ENCODE measurements around the gene LRRC3C.

The LRRC3C gene

DNA sequence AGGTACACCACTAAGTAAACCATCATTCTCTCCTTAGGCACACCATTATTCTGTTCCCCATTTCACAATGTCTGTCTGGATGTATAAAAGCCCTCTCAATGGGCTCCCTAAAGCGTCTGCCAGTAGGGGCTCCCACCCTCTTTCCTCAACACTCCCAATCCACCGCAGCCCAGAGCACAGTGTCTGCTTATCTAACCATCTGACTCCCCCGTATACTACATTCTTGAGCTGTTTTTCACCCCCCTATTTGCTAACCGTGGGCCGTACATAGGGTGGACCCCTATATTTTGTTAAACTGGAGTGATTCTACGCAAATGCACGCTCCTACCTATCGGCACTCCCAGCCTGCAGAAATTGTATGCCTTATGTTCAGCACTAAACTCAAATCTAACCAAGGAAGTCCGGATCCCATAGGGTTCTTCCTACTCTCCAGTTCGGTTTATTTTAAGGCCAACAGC, 52.4 kb downstream of the LRRC3C start:
- ChIA-PET CTCF (interaction anchor here (0.9 to 3.8 kb wide), 27 partner anchors 8 to 359 kb away, joined by 3 to 42 read pairs (median 5); partner anchors contain the start of genes CSF3, GSDMA and MIEN1), POLR2A (interaction anchor here (0.6 kb wide), 1 partner anchor 358 kb away, joined by 3 read pairs; no protein-coding TSS in a partner anchor)

DNA sequence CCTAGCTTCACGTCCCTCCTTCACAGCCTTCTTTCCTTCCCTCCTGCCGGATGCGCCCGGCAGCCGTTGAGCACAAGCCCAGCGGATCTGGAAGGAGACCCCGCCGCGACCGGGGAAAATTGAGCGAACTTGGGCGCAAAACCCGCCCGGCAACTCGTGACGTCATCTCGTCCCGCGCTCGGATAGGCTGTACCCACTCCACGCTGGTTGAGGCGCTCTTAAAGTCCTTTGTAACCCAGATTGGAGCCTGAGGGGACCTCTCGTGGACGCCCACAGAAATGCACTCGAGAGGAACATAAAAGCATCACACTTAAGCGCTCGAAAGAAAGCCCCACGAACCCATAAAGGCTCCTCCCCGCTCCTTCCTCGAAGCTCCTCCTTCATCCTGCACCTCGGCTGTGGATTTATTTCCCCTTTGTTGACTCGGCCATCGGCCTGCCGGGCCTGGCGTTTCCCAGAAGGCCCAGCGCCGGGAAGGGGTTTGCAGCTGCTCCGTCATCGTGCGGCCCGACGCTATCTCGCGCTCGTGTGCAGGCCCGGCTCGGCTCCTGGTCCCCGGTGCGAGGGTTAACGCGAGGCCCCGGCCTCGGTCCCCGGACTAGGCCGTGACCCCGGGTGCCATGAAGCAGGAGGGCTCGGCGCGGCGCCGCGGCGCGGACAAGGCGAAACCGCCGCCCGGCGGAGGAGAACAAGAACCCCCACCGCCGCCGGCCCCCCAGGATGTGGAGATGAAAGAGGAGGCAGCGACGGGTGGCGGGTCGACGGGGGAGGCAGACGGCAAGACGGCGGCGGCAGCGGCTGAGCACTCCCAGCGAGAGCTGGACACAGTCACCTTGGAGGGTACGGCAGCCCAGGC, 53.0 kb downstream of the LRRC3C start, which contains the start of gene PSMD3:
TSS of gene PSMD3 (plus strand) at position 457 of the 856 bp plus-strand sequence. CDS start at position 621, 164 bp downstream.
- POLR2A ChIA-PET = interaction anchor here (0.6 kb wide), 1 partner anchor 359 kb away, joined by 3 read pairs; no protein-coding TSS in a partner anchor
- CTCF ChIA-PET = interaction anchor here (0.6 to 3.8 kb wide), 32 partner anchors 8 to 359 kb away, joined by 3 to 42 read pairs (median 4); partner anchors contain the start of genes CSF3, GSDMA and MIEN1
- TF ChIP-seq, protein P1, sequence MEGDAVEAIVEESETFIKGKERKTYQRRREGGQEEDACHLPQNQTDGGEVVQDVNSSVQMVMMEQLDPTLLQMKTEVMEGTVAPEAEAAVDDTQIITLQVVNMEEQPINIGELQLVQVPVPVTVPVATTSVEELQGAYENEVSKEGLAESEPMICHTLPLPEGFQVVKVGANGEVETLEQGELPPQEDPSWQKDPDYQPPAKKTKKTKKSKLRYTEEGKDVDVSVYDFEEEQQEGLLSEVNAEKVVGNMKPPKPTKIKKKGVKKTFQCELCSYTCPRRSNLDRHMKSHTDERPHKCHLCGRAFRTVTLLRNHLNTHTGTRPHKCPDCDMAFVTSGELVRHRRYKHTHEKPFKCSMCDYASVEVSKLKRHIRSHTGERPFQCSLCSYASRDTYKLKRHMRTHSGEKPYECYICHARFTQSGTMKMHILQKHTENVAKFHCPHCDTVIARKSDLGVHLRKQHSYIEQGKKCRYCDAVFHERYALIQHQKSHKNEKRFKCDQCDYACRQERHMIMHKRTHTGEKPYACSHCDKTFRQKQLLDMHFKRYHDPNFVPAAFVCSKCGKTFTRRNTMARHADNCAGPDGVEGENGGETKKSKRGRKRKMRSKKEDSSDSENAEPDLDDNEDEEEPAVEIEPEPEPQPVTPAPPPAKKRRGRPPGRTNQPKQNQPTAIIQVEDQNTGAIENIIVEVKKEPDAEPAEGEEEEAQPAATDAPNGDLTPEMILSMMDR (IDR thresholded peaks at IDR 0.05; ENCODE audit: control extremely low read depth, extremely low read depth, low read depth, missing control alignments) = peak; percentile 75
- peak; percentile 96 for DNase-seq (ENCODE audit: extremely low spot score)

More for the DNA sequence above, 52.4 kb downstream of the LRRC3C start:
- DNase-seq (ENCODE audit: extremely low spot score) = no peak
- TF ChIP-seq, protein P1 (IDR thresholded peaks at IDR 0.05; ENCODE audit: control extremely low read depth, extremely low read depth, low read depth, missing control alignments) = no peak

DNA sequence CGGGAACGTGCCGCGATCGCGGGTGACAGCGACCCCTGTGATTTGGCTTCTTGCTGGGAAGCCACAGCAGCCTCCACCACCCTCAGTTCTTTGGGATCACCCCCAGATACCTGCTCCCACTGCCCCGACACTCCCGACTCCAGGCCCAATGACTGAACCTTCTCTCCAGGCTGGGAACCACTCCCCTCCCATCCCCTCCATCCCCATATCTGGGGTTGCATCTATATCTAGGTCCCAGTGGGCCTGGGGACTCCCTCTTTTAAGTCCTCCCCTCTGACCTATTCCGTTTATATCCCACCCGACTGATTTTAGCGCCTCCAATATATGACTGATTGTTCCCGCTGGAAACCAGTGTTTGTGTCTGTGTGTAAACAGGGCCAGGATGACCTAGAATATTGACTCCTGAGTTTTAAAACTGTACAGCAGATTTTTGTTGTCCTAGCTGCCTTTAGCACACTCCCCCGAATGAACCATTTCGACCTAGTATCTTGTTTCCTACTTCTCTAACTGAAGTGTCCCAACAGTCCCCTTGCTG, 53.7 kb downstream of the LRRC3C start:
- TF ChIP-seq, protein P1 (IDR thresholded peaks at IDR 0.05; ENCODE audit: control extremely low read depth, extremely low read depth, low read depth, missing control alignments) = no peak
- no peak for DNase-seq (ENCODE audit: extremely low spot score)
- ChIA-PET CTCF (interaction anchor here (0.6 to 3.8 kb wide), 29 partner anchors 9 to 360 kb away, joined by 3 to 42 read pairs (median 4); partner anchors contain the start of genes CSF3, GSDMA, LRRC3C and ORMDL3), POLR2A (no interaction called here)

DNA sequence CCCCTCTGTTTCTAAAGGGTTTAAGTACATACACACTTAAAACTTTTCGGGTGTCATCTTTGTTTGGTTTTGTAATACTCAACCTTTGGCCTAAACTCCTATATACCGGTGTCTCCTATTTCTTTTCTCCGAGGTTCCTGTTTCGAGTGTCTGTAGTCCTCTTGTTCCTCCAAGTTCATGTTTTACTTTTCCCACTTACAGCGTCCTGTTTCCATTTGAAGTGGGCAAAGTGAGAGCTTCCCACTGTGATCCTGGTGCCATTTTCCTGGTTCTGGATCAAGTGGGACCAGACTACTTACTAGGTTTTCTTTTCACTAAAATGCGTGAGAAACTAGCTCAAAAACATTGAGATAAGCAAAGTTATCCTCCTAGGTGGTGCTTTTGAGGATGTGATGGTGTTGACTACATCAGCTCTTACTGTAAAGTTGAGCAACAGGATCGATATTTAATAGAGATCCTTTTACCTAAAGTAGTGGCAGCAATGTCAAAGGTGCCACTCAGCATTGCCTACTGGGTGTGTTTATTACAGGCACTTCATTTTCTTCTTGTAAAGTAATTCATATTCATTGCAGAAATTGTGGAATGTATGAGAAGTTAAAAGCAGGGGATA, 54.3 kb downstream of the LRRC3C start:
- CTCF ChIA-PET = interaction anchor here (0.6 to 3.6 kb wide), 11 partner anchors 22 to 361 kb away, joined by 3 to 30 read pairs (median 4); partner anchors contain the start of genes CSF3, LRRC3C and ORMDL3
- TF ChIP-seq, protein P1 (IDR thresholded peaks at IDR 0.05; ENCODE audit: control extremely low read depth, extremely low read depth, low read depth, missing control alignments) = no peak
- DNase-seq (ENCODE audit: extremely low spot score) = no peak
- POLR2A ChIA-PET = no interaction called here

DNA sequence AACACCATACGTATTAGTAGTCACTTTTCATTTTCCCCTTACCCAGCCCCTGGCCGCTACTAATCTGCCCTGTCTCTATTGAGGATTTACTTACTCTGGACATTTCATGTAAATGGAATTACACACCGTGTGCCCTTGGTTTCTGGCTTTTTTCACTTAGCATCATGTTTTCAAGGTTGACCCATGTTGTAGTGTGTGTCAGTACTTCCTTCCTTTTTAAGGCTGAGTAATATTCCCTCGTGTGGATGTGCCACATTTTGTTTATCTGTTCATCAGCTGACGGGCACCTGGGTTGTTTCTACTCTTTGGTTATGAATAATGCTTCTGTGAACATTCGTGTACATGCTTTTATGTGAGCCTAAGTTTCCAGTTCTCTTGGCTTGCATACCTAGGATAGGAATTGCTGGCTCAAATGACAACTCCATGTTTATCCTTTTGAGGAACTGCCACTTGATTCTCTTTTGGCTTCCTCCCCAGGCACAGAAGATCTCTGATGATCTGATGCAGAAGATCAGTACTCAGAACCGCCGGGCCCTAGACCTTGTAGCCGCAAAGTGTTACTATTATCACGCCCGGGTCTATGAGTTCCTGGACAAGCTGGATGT, 60.8 kb downstream of the LRRC3C start:
- TF ChIP-seq, protein P1 (IDR thresholded peaks at IDR 0.05; ENCODE audit: control extremely low read depth, extremely low read depth, low read depth, missing control alignments) = no peak
- POLR2A ChIA-PET = no interaction called here
- CTCF ChIA-PET = interaction anchor here (1.6 to 1.9 kb wide), 2 partner anchors 31 to 39 kb away, joined by 4 to 9 read pairs; no protein-coding TSS in a partner anchor
- no peak for DNase-seq (ENCODE audit: extremely low spot score)

All from GM10248 (cell line).